HepG2 (cell line): ENCODE measurements around the gene ALDH3A1. TPM values are rescaled to one million over a fixed set of nuclear protein-coding genes. Genes with fewer than 3 reads are reported as not detected.

Source experiments
- BCLAF1 ChIP-seq: fragments of 450-650 bp; IDR thresholded peaks from 2 replicates; pipeline ENCODE4 v1.6.1; 2017; ENCODE audit warnings: mild to moderate bottlenecking
- KDM2A ChIP-seq: sonication (generic); formaldehyde crosslinking; IDR thresholded peaks from 2 replicates; pipeline ENCODE4 v1.4.0; 2020; ENCODE audit warnings: low read depth, missing genetic modification reagents, borderline replicate concordance
- LCORL ChIP-seq, 2 experiments: fragments of 450-650 bp in 1 of 2; sonication (generic) in 1 of 2; formaldehyde crosslinking in 1 of 2; IDR thresholded peaks; 2 replicates each; pipeline versions ENCODE4 v1.5.0 to v1.6.1; 2017 to 2020; ENCODE audit warnings: antibody characterized with exemption in 1 of 2, missing genetic modification reagents in 1 of 2
- NFRKB ChIP-seq: fragments of 450-650 bp; IDR thresholded peaks from 2 replicates; pipeline ENCODE4 v1.6.1; 2017
- RAD21 ChIP-seq: fragments of 450-650 bp; formaldehyde crosslinking; IDR thresholded peaks from 2 replicates; pipeline ENCODE4 v1.5.0; 2020; ENCODE audit warnings: mild to moderate bottlenecking
- THAP11 ChIP-seq: IDR thresholded peaks from 2 replicates; pipeline ENCODE4 v1.6.1; 2016; ENCODE audit warnings: missing biosample characterization, missing genetic modification reagents
- ZNF275 ChIP-seq: sonication (generic); formaldehyde crosslinking; IDR thresholded peaks from 2 replicates; pipeline ENCODE4 v1.8.0; 2022; ENCODE audit warnings: missing genetic modification reagents, mild to moderate bottlenecking, inconsistent platforms, borderline replicate concordance
- ZNF382 ChIP-seq: sonication (generic); formaldehyde crosslinking; IDR thresholded peaks from 2 replicates; pipeline ENCODE4 v1.5.0; 2020; ENCODE audit warnings: missing genetic modification reagents, mild to moderate bottlenecking, borderline replicate concordance
- ZNF503 ChIP-seq: sonication (generic); formaldehyde crosslinking; IDR thresholded peaks from 2 replicates; pipeline ENCODE4 v1.4.0; 2020; ENCODE audit warnings: missing genetic modification reagents
- ZNF574 ChIP-seq: sonication (generic); formaldehyde crosslinking; IDR thresholded peaks from 2 replicates; pipeline ENCODE4 v1.4.0; 2020; ENCODE audit warnings: missing genetic modification reagents
- ZNF687 ChIP-seq: sonication (generic); formaldehyde crosslinking; IDR thresholded peaks from 2 replicates; pipeline ENCODE4 v1.5.1; 2020; ENCODE audit warnings: mild to moderate bottlenecking, missing genetic modification reagents, moderate library complexity
- ZNF749 ChIP-seq: sonication (generic); formaldehyde crosslinking; IDR thresholded peaks from 2 replicates; pipeline ENCODE4 v1.8.0; 2022; ENCODE audit warnings: mild to moderate bottlenecking, missing genetic modification reagents, moderate library complexity, borderline replicate concordance
- ZNF816 ChIP-seq: sonication (generic); formaldehyde crosslinking; IDR thresholded peaks from 2 replicates; pipeline ENCODE4 v1.8.0; 2022; ENCODE audit warnings: missing genetic modification reagents, mild to moderate bottlenecking, borderline replicate concordance
- ZSCAN9 ChIP-seq: IDR thresholded peaks from 2 replicates; pipeline ENCODE4 v1.6.1; 2016; ENCODE audit warnings: borderline replicate concordance
- polyA plus RNA-seq, 8 experiments: library from polyadenylated mRNA; depleted of rRNA in 3 of 8; stranded (reverse) in 7 of 8; unstranded in 1 of 8; fragments of >200 nt; fragmentation: Illumina TruSeq in 4 of 8; extraction: Trizol in 4 of 8; gene quantifications; 2 replicates each; pipeline versions ENCODE4 v1.2.1 to v1.2.3, GENCODE V29; 2011 to 2016; ENCODE audit warnings: low read depth in 4 of 8, missing spikeins in 1 of 8, mixed read lengths in 1 of 8; ENCODE audit not compliant: insufficient read depth in 1 of 8
- total RNA-seq, 5 experiments: library from RNA; depleted of rRNA; stranded (reverse); fragments of >200 nt; fragmentation: Illumina TruSeq; extraction: Trizol; gene quantifications; 2 replicates each; pipeline ENCODE4 v1.2.3, GENCODE V29; 2016; ENCODE audit warnings: low read depth in 1 of 5

The ALDH3A1 gene
- total and polyA plus RNA-seq, 2 of the 13 experiments (the other 11 are each of a cell fraction or from before 2014, with no cell fraction given) = 0.07 to 0.62 TPM

GRCh38 chr17:19766421-19767270 is 18.5 kb upstream of the ALDH3A1 start (continued):
- no peak for TF ChIP-seq BCLAF1
- no peak for TF ChIP-seq ZNF275 (CRISPR knock-in tag)
- TF ChIP-seq ZNF503 (CRISPR knock-in tag) = no peak
- TF ChIP-seq ZNF382 (CRISPR knock-in tag) = no peak
- 0 out of 2 replicates have a peak, but pooled peaks have one; percentile 34 for TF ChIP-seq ZNF816 (CRISPR knock-in tag)
- TF ChIP-seq THAP11 (CRISPR knock-in tag) = peak; percentile 35; the same call in 1 of the 2 replicates
- TF ChIP-seq RAD21 = peak; percentile 93
- 0 out of 2 replicates have a peak, but pooled peaks have one; percentile 21 for TF ChIP-seq ZSCAN9 (CRISPR knock-in tag)
- no peak for TF ChIP-seq ZNF749 (CRISPR knock-in tag)
- TF ChIP-seq ZNF687 (CRISPR knock-in tag) = peak; percentile 57
- no peak for TF ChIP-seq NFRKB
- TF ChIP-seq LCORL (IDR thresholded peaks at IDR 0.05) = no peak
- 0 out of 2 replicates have a peak, but pooled peaks have one; percentile 25 for TF ChIP-seq LCORL (CRISPR knock-in tag; IDR thresholded peaks at IDR 0.05)
- peak; percentile 70 for TF ChIP-seq KDM2A (CRISPR knock-in tag)
- TF ChIP-seq ZNF574 (CRISPR knock-in tag) = 0 out of 2 replicates have a peak, but pooled peaks have one; percentile 47
